Measurements from ENCODE around the gene MACROH2A1.

- TF ChIP-seq CTCF (IDR thresholded peaks at IDR 0.05; ENCODE audit: low read length) = no peak
- TF ChIP-seq EZH2 (optimal IDR thresholded peaks at IDR 0.05; ENCODE audit: low read depth, low read length) = no peak
- TF ChIP-seq EZH2phosphoT487 (IDR thresholded peaks at IDR 0.05; ENCODE audit: low read length) = no peak
Observed at GRCh38 chr5:135326296-135327254, 72.5 kb downstream of the MACROH2A1 start.
